ENCODE data around the gene GSTCD.
"Not testable (repeated sequence)": the region's sequence is repeated elsewhere in the genome, so short reads cannot be mapped to it uniquely, and the experiment has no call there.

Gene GSTCD

DNA sequence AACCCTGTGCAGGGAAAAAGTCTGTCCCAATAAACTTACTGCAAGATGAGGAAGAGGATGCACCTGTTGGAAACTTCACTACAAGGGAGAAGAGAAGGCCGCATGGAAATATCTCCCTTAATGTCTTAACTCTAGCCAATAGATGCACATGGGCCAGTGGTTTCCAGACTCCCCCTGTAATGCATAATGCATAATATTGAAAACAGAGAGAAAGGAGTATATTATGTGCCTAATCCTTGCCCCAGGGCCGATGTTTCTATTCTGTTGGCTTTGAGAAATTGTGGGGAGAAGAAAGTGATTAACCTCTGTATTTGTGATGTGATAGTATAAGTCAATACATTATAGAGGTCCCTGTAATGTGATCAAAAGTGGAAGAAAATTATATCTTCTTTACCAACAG lies 37.3 kb upstream of the GSTCD start:
- DNase-seq (ENCODE audit: low read depth), result no peak
- no peak overlapping the region for H3K4me3 ChIP-seq (ENCODE audit: low read depth, low read length)
- TF ChIP-seq, protein P1, sequence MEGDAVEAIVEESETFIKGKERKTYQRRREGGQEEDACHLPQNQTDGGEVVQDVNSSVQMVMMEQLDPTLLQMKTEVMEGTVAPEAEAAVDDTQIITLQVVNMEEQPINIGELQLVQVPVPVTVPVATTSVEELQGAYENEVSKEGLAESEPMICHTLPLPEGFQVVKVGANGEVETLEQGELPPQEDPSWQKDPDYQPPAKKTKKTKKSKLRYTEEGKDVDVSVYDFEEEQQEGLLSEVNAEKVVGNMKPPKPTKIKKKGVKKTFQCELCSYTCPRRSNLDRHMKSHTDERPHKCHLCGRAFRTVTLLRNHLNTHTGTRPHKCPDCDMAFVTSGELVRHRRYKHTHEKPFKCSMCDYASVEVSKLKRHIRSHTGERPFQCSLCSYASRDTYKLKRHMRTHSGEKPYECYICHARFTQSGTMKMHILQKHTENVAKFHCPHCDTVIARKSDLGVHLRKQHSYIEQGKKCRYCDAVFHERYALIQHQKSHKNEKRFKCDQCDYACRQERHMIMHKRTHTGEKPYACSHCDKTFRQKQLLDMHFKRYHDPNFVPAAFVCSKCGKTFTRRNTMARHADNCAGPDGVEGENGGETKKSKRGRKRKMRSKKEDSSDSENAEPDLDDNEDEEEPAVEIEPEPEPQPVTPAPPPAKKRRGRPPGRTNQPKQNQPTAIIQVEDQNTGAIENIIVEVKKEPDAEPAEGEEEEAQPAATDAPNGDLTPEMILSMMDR (IDR thresholded peaks at IDR 0.05; ENCODE audit: low read depth, low read length, missing control alignments), result no peak

- H3K4me3 ChIP-seq (ENCODE audit: low read depth, low read length), result no peak overlapping the region
- no peak for DNase-seq (ENCODE audit: low read depth)
- TF ChIP-seq, protein P1 (IDR thresholded peaks at IDR 0.05; ENCODE audit: low read depth, low read length, missing control alignments), result no peak
These were observed 34.6 kb upstream of the GSTCD start for GRCh38 chr4:105674011-105674410.

DNA sequence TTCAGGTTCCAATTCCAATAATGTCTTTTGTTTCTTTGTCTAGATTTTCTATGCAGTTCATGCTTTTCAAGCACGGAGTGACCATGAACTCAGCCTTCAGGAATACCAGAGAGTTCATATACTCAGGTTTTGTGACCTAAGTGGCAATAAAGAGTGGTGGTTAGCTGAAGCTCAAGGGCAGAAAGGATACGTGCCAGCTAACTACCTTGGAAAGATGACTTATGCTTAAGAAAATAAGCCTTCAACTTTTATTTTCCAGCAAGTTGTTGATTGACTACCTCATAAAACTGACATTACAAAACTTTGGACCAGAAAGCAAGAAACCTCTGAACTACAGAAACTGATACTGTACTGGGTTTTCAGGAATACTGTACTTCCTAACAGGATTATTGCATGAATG lies 30.9 kb upstream of the GSTCD start:
- H3K4me3 ChIP-seq (ENCODE audit: low read depth, low read length), result no peak overlapping the region
- TF ChIP-seq, protein P1 (IDR thresholded peaks at IDR 0.05; ENCODE audit: low read depth, low read length, missing control alignments), result no peak
- DNase-seq (ENCODE audit: low read depth), result no peak

- no peak overlapping the region for H3K4me3 ChIP-seq (ENCODE audit: low read depth, low read length)
- TF ChIP-seq, protein P1 (IDR thresholded peaks at IDR 0.05; ENCODE audit: low read depth, low read length, missing control alignments), result no peak
- no peak for DNase-seq (ENCODE audit: low read depth)
These were observed 29.4 kb upstream of the GSTCD start for GRCh38 chr4:105679186-105679585.

DNA sequence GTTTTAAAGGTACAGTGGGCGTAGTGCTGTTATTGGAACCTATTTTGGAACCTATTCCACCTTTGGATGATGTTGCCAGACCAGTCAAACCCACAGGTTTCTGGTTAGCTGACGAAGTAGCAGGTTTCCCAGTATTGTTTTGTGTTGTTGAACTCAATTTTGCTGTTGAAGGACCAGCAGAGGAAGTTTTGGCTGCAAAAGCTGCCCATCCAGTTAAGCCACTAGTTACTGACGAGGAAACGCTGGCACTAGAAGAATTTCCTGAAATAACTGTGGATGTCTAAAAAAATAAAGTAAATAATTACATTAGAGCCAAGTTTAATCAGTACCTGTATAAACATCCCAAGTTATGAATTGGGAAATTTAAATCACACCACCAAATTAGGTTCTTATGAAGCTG lies 25.5 kb upstream of the GSTCD start:
- H3K4me3 ChIP-seq (ENCODE audit: low read depth, low read length), result no peak overlapping the region
- TF ChIP-seq, protein P1 (IDR thresholded peaks at IDR 0.05; ENCODE audit: low read depth, low read length, missing control alignments), result no peak
- DNase-seq (ENCODE audit: low read depth), result no peak

DNA sequence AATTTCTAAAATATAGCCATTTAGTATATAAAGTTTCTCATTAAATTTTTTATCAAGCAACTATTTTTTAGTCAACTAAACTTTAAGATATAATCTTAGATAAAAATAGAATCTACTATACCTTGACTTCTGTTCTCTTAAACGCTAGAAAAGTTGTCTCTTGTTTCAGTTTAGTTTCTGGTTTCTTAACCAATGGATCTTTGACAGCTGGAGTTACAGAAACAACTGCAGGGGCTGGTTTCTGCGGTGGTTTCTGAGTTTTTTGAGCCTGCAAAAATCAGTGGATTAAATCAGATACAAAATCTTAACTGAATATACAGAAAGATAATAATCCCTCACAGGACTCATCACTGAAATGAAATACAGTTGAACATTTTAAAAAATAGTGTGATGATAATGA lies 22.0 kb upstream of the GSTCD start:
- no peak for DNase-seq (ENCODE audit: low read depth)
- H3K4me3 ChIP-seq (ENCODE audit: low read depth, low read length), result no peak overlapping the region
- TF ChIP-seq, protein P1 (IDR thresholded peaks at IDR 0.05; ENCODE audit: low read depth, low read length, missing control alignments), result no peak

DNA sequence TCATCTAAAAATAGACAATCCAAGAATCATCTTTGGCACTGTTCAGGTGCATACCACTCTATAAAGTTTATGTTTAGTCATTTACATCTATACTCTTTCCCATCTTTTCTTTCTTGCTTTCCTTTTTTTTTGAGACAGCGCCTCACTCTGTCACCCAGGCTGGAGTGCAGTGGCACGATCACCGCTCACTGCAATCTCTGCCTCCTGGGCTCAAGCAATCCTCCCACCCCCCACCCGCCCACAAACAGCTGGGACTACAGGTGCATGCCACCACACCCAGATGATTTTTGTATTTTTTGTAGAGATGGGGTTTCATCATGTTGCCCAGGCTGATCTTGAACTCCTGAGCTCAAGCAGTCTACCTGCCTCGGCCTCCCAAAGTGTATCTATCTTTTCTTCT lies 13.8 kb upstream of the GSTCD start:
- DNase-seq (ENCODE audit: low read depth); H3K4me3 ChIP-seq (ENCODE audit: low read depth, low read length): not testable (repeated sequence)

- DNase-seq (ENCODE audit: low read depth); H3K4me3 ChIP-seq (ENCODE audit: low read depth, low read length): not testable (repeated sequence)
These were observed 12.8 kb upstream of the GSTCD start for GRCh38 chr4:105695832-105696231.
